Right lobe of liver (tissue), 4 donors: ENCODE measurements around the gene CDH13.

Source experiments
- CTCF ChIP-seq, 4 donors: fragments of 200-600 bp in 3 of 4; fragments of 450-650 bp in 1 of 4; IDR thresholded peaks; one replicate each; pipeline versions ENCODE4 v1.5.1 to v1.8.0; 2016 to 2022; ENCODE audit warnings: antibody characterized with exemption in 4 of 4, mild to moderate bottlenecking in 2 of 4
- POLR2A ChIP-seq: fragments of 450-650 bp; IDR thresholded peaks from one replicate; pipeline ENCODE4 v1.6.1; 2017; ENCODE audit warnings: antibody characterized with exemption, mild to moderate bottlenecking
- donor health status: DM: no; HTN: no; CAD: no.
- donor health status: DM: no; HTN: no; CAD: no.
- donor health status: DM: no; HTN: yes; CAD: no.

GRCh38 chr16:82955741-82956348 lies 329.1 kb downstream of the CDH13 start:
- TF ChIP-seq CTCF (IDR thresholded peaks at IDR 0.05) (no peak), POLR2A (no peak)
